Body of pancreas (tissue), 4 donors: ENCODE results near the gene ATP5PO.

Experiments used
- POLR2A ChIP-seq, 3 donors: fragments of 450-650 bp; IDR thresholded peaks; one replicate each; pipeline ENCODE4 v1.6.1; 2016; ENCODE audit warnings: antibody characterized with exemption in 3 of 3, mild to moderate bottlenecking in 2 of 3
- TF ChIP-seq, protein P1 (sequence below), 7 experiments: fragments of 450-650 bp in 4 of 7; fragments of 200-600 bp in 3 of 7; sonication (generic) in 3 of 7; IDR thresholded peaks; one replicate each; pipeline ENCODE4 v1.5.1; 2016 to 2019; ENCODE audit warnings: antibody characterized with exemption in 7 of 7

DNA sequence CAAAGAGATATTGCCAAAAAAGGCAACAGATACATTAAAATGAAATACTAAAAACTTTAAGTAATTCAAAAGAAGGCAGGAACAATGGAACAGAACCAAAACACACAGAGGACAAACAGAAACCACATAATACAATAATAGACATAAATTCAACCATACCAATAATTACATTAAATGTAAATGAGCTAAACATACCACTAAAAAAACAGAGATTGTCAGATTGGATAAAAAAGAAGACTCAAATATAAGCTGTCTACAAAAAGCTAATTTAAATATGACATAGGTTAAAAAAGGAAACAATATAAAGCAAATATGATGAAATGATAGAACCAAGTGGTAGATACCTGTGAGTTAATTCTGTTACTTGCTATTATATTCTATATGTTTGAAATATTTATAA is 44.1 kb upstream of the ATP5PO start:
- TF ChIP-seq, protein P1, sequence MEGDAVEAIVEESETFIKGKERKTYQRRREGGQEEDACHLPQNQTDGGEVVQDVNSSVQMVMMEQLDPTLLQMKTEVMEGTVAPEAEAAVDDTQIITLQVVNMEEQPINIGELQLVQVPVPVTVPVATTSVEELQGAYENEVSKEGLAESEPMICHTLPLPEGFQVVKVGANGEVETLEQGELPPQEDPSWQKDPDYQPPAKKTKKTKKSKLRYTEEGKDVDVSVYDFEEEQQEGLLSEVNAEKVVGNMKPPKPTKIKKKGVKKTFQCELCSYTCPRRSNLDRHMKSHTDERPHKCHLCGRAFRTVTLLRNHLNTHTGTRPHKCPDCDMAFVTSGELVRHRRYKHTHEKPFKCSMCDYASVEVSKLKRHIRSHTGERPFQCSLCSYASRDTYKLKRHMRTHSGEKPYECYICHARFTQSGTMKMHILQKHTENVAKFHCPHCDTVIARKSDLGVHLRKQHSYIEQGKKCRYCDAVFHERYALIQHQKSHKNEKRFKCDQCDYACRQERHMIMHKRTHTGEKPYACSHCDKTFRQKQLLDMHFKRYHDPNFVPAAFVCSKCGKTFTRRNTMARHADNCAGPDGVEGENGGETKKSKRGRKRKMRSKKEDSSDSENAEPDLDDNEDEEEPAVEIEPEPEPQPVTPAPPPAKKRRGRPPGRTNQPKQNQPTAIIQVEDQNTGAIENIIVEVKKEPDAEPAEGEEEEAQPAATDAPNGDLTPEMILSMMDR (IDR thresholded peaks at IDR 0.05), result no peak
- no peak for TF ChIP-seq POLR2A (IDR thresholded peaks at IDR 0.05)
